DMS153 (cell line): ENCODE results near the gene SYP.
"Not testable (repeated sequence)": the region's sequence is repeated elsewhere in the genome, so short reads cannot be mapped to it uniquely, and the experiment has no call there.

Experiments
- DNase-seq: peaks from one replicate; lab custom pipeline; 2025; lab: John Stamatoyannopoulos, UW

Gene SYP

GRCh38 chrX:49189606-49190005 is 10.4 kb downstream of the SYP start:
- DNase-seq: no peak

DNA sequence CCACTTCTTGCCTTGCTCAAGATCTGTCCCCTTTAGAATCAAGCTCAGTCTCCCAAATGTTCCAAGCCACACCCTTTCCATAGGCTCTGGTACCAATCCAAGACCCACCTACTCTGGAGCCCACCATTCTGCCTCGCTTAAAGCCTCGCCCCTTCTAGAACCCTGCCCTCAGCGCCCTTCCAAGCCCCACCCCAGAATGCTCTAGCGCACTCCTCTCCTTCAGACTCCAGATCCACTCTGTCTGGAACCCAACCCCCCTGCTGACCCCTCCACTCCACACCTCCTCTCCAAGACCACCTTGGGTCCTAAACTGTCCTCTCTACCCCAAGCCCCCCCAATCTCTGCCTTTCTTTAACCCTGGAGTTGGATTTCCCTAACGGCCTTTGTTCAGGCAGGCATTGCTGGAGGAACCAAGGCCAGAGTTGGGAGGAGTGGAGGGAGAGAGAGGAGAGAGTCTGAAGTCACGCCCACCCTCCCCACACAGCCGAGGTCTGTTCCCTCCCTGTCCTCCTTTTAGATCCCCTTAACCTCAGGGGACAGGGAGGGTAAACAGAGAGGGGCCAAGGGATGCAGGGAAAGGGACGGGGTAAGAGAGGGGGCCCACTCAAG is 11.4 kb downstream of the SYP start:
- DNase-seq: no peak

- DNase-seq: no peak
Observed at GRCh38 chrX:49187526-49187925, 12.5 kb downstream of the SYP start.

DNA sequence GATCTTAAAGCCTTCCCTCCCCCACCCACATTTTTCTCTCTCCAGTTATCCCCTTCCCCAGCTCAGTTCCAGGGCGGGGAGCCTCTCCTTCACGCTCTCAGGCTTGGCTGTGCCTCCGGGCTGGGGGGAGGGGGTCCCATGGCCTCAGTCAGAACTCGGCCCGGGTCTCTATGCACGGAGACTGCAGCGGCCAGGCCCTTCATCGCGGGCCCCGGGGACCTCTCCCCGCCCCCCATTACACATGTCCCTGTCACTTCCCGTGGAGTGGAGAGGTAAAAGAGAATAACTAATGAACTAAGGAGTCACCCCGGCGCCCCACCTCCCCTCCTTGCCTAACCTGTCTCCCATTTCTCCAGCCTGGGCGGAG is 13.0 kb downstream of the SYP start:
- no peak for DNase-seq

DNA sequence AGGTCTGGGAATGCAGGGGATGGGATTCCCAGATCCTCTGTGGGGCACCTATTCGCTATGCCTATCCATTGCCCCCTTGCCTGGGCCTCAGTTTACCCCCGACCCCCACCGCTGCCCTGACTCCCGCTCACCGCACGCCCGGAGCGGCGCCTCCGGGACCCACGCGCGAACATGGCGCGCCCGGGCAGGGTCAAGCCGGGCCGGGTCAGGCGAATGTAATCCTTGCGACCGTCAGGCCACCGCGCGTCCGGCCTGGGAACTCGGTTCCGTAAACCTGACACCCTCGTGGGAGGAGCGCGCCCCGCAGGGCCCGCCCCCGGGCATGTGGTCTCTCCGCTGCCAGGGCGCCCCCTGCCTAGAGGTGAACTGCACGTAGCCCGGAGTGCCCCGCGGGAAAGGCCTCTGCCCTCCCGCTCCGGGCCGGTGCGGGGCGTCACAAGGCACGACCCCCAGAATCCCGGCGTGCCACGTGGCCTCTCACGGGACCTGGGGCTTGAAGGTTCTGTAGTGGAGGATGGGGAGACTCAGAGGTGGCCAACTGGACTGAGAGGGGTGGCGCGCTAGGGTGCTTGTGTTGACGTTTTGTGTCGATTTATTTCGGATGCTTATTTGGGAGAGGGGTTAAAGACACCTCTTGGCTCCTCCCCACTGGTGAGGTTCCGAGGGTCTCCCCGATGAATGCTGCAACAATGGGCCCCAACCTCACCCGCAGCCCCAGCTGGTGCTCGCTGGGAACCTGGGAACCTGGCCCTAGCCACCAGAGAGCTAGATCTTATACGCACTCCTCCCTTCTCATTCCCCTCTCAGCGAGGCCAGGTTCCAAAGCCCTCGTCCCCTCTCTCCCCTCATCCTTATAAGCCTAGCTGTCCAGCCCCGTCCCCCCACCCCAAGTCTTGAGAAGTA is 13.6 kb downstream of the SYP start, which contains the start of gene PRICKLE3:
TSS of gene PRICKLE3 (minus strand) at position 249 of the 903 bp plus-strand sequence. CDS start at position 173, 76 bp downstream.
- peak; percentile 21 for DNase-seq

GRCh38 chrX:49184294-49185281 is 15.4 kb downstream of the SYP start:
- peak; percentile 83 for DNase-seq

- DNase-seq: no peak
Observed at GRCh38 chrX:49183701-49184281, 16.2 kb downstream of the SYP start.

GRCh38 chrX:49179358-49179757 is 20.6 kb downstream of the SYP start:
- no peak for DNase-seq

DNA sequence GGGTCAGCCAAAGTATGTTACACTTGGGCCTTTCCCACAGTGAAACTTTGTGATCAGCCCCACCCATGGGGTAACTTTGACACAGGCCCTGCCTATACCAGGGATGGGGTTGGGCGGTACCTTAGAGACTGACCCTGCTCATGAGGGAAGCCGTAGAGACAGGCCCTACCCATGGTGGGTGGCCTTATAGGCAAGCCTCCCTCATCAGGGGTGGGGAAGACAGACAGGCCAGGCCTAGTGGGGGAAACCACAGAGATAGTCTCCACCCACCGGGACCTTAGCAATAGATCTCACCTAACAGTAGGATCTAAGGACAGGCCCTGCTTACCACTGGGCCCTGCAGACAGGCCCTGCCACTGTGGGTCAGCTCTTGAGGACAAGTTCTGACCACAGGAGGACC is 21.5 kb downstream of the SYP start:
- no peak for DNase-seq

GRCh38 chrX:49177873-49178480 is 22.0 kb downstream of the SYP start:
- DNase-seq: no peak

DNA sequence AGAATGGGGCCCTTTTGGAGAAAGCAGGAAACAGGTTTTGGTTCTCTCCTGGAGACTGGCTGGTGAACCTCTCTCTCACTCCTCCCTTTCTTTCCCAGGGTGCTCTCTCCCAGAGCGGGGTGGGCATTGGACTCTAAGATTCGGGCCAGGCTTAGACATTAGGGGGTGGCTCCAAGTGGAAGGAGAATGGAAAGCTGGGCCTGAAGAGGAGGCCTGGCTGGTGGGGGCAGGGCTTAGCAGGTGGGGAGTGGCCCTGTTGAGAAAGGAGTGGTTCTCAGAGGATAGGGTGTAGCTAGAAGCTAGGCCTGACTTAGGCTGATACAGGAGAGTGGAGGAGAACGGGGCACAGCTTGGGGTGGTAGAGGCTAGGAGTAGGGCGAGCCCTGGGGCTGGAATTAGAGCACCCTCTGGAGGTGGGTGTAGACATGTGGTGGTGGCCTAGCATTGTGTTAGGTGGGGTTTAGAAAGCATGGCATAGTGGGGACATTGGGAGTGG is 22.6 kb downstream of the SYP start:
- no peak for DNase-seq

DNA sequence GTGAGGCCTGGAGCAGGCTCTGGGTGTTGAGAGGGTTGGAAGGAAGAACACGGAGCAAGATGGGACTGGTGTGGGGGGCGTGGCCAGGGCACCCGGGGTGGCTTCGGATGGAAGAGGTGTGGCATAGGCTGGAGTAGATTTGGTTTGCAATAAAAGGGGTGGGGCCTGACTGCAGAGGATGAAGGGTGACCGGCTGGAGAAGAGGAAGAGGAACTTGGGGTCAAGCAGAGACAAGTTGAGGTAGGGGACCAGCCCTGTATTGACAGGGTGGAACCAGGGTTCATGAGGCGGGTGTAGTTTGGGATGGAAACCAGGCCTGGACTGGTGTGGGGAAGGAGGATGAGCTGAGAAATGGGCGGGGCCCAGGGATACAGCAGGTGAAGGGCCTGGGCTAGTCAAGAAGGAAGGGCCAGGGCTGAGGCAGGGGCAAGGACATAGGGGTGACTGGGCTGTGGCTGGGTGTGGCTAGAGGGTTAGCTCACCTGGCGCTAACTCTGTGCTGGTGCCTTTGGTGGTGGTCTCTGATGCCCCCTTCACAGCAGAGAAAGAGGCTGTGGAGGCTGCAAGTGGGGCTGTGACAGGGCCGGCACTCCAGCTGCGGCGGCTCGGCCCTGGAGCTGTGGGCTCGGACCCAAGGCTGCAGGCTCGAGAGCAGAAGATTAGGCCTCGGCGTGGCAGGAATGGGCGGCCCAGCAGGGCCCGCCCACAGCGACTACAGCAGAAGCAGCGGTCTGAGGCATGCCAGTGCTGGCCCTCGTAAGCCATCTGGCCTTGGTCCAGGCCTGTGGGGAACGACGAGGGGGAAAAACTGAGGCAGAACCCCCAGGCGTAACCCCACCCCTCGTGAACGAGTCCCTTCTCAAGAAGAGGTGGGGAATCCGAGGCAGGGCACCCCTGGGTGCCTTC is 23.3 kb downstream of the SYP start:
- no peak for DNase-seq

DNA sequence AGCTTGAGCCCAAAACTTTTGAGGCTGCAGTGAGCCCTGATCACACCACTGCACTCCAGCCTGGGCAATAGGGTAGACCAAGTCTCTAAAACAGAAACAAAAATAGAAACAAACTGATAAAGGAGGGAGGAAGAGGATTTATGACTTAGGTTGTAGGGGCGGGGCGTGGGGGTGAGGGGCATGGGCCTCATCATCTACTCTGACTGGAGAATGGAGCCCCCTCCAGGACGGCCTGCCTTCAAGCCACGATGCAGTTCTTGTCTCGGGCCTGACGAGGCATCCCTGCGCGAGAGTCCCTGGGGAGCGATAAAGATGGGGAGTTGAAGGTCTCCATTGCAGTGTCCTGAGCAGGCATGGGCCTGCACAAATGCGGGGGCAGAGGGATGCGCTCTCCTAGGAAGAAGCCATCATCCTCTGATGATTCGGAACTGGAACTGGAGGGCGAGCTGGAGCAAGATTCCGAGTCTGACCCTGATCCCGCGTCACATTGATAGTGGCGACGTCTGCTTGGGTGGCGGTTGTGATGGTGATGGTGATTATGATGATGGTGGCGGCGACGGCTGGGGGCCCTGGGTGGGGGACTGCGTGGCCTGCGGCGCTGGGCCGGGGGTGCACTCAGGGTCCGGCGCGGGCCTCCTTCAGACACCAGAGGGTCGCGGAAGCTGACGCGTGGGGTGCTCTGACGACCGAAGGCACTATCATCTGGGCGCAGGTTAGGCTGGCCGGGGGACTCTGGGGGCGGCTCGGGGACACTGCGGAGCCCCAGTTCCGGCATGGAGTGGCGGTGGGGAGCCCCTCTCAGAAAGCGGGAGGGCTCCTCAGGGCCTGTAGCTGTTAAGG is 24.3 kb downstream of the SYP start:
- no peak for DNase-seq

DNA sequence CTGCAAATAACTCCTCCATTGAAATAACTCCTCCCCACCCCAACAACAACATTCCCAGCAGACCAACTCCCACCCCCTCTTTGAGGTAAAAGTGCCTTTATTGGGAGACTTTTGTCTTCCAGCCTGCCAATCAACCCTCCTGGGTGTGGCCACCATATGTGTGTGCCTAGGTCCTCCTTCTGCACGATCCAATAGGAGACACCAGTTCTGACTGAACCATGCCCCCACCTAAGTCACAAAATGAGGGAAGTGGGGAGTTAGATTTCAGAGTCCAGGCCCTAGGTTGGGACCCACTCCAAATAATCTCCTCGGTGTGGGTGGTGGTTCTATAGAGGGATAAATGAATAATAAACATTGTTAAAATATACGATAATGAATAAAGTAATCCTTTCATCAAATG is 25.3 kb downstream of the SYP start:
- DNase-seq: no peak

GRCh38 chrX:49173544-49173943 is 26.4 kb downstream of the SYP start:
- DNase-seq: not testable (repeated sequence)

DNA sequence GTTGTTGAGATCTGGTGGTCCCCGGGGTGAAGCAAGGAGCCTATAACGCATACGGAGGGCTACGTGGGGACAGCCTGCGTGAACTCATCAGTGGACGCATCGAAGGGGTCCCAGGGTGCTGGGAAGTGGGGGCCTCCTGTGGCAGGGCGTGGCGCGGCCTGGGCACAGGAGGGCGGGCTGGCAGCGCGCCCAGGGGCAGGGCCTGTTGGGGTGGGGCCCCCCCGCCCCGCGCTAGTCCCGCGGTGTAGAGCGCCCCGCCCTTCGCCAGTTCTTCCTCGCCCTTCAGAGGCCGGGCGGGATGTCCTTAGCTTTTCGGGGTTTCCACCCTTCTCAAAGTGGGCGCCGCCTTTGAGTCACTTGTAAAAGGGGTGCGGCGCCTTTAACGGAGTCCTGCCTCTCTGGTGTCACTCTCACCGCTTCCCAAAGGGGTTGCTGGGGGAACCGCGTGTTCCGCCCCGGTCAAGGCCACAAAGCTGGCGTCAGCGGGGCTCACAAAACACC is 27.7 kb downstream of the SYP start:
- DNase-seq: no peak

- no peak for DNase-seq
Observed at GRCh38 chrX:49171752-49172279, 28.2 kb downstream of the SYP start, which contains the start of gene PLP2. Gene PLP2, plus strand, starts transcription at chrX:49171898. Its CDS starts 103 bp downstream, at chrX:49172001.

- DNase-seq: no peak
Observed at GRCh38 chrX:49167740-49168108, 32.3 kb downstream of the SYP start.
